RWPE2 (cell line): Measurements from ENCODE around the gene SYT17.
A peak's percentile ranks its signal among the peaks of the same experiment; 100 is the strongest.

Experiments used
- ATAC-seq: fragments of 200-7000 bp; cut with Tn5 transposase; 3 replicates; pipeline ENCODE4 v1.9.1; 2021; ENCODE audit warnings: low read depth
- DNase-seq: peaks from one replicate; pipeline ENCODE4 v3.0.0-alpha.2; 2020; ENCODE audit warnings: low spot score
- H3K27ac ChIP-seq: fragments of 450-650 bp; 2 replicates; pipeline ENCODE4 v1.5.1; 2017; ENCODE audit warnings: mild to moderate bottlenecking; ENCODE audit not compliant: poor library complexity, severe bottlenecking
- H3K27me3 ChIP-seq: fragments of 250-450 bp; sonication (Bioruptor Pico); 2 replicates; pipeline ENCODE4 v1.5.1; 2021; ENCODE audit warnings: mild to moderate bottlenecking, moderate library complexity; ENCODE audit not compliant: insufficient read depth, poor library complexity, severe bottlenecking
- H3K36me3 ChIP-seq: fragments of 250-450 bp; sonication (Bioruptor Pico); 2 replicates; pipeline ENCODE4 v1.5.1; 2020; ENCODE audit warnings: low read depth, mild to moderate bottlenecking, moderate library complexity
- H3K4me1 ChIP-seq: fragments of 250-450 bp; sonication (Bioruptor Pico); 2 replicates; pipeline ENCODE4 v1.5.1; 2021; ENCODE audit warnings: mild to moderate bottlenecking, moderate library complexity; ENCODE audit not compliant: insufficient read depth, poor library complexity, severe bottlenecking
- H3K4me3 ChIP-seq: fragments of 250-450 bp; sonication (Bioruptor Pico); 2 replicates; pipeline ENCODE4 v1.5.1; 2021; ENCODE audit warnings: mild to moderate bottlenecking, moderate library complexity; ENCODE audit not compliant: severe bottlenecking
- H3K9me3 ChIP-seq: fragments of 250-450 bp; sonication (Bioruptor Pico); 2 replicates; pipeline ENCODE4 v1.5.1; 2021; ENCODE audit warnings: mild to moderate bottlenecking, moderate library complexity; ENCODE audit not compliant: severe bottlenecking
- CTCF ChIP-seq: fragments of 450-650 bp; IDR thresholded peaks from one replicate; pipeline ENCODE4 v1.5.1; 2017; ENCODE audit warnings: mild to moderate bottlenecking, moderate library complexity; ENCODE audit not compliant: poor library complexity, severe bottlenecking

The SYT17 gene

GRCh38 chr16:19174478-19174877 is 6.4 kb downstream of the SYT17 start:
- Histone ChIP-seq H3K4me1 (no peaks in the 10 kb centered on the region), H3K36me3 (no peaks in the 10 kb centered on the region), H3K4me3 (no peak overlapping the region), H3K27ac (no peak overlapping the region), H3K27me3 (no peaks in the 10 kb centered on the region), H3K9me3 (no peaks in the 10 kb centered on the region)
- no peak for TF ChIP-seq CTCF
- DNase-seq (no peak), ATAC-seq (no peak)

DNA sequence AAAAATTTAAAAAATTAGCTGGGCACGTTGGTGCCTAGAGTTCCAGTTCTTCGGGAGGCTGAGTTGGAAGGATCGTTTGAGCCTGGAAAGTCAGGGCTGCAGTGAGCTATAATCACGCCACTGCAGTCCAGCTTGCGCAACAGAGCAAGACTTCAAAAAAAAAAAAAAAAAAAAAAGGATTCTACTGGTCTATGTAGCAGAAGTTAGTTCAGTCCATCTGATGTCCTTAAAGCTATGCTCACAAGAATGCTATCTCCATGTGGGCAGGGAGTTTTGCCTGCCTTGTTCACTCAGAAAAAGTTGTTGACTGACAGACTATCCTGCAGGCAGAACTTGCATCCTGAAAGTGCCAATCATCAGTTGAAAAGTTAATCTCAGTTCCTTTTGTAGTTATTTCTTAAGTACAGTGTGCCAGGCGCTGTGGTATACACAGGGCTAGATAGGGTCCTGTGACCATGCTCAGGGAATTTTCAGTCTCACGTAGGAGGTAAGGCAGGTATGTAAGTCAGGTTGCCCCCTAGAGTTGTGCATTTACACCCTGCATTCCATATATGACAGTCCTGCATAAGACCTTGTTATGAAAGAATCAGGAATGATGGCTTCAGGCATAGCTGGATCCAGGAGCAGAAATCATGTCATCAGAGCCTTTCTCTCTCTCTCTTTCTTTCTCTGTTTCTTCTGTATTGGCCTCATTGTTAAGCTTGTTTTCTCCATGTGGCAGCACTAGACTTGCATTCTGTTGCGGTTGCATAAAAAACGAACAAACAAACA is 7.6 kb downstream of the SYT17 start:
- Histone ChIP-seq H3K27ac (no peak overlapping the region), H3K4me1 (no peaks in the 10 kb centered on the region), H3K9me3 (no peaks in the 10 kb centered on the region), H3K4me3 (no peak overlapping the region), H3K27me3 (no peaks in the 10 kb centered on the region), H3K36me3 (no peaks in the 10 kb centered on the region)
- ATAC-seq (no peak), DNase-seq (no peak)
- TF ChIP-seq CTCF = no peak

GRCh38 chr16:19177111-19177739 is 9.2 kb downstream of the SYT17 start:
- TF ChIP-seq CTCF = no peak
- no peaks in the 10 kb centered on the region for H3K36me3 ChIP-seq
- H3K9me3 ChIP-seq = no peaks in the 10 kb centered on the region
- no peak for DNase-seq
- no peak overlapping the region for H3K27ac ChIP-seq
- no peak for ATAC-seq
- no peaks in the 10 kb centered on the region for H3K4me1 ChIP-seq
- no peak overlapping the region for H3K4me3 ChIP-seq
- no peaks in the 10 kb centered on the region for H3K27me3 ChIP-seq

DNA sequence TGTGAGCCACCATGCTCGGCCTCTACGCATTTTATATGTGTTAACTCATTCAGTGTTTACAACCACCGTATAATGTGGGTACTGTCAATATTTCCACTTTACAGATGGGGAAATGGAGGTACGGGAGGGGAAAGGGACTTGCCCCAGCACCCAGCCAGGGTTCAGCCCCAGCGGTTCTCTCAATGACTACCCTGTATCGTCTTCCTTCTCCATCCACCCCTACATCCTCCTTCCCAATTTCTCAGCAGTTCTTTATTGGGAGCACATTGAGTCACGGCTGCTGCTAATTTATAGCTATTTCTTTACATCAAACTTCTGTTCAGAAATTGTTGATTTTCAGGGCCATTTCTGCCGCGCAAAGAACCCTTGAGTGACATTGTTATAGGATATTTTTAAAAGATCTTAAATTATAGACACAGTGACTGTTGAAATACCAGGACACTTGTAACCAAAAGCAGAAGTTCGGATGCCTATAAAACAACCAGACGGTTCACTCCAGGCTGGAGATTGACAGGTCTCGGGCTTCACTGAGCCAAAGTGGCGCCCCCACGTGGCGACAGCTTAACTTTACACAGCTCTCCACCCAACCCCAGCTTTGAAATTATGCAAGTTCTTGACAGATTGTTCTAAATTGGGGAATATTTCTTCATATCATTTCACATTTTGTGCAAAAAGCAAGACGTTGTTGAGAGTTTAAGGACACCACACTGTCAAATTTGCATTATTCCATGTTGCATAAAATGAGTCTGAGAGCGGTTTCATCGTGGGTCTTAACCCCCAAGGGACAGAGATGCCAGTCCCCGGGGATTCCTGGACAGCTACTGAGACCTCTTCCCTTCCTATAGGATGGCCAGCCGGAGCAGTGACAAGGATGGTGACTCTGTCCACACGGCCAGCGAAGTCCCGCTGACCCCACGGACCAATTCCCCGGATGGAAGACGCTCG is 11.8 kb downstream of the SYT17 start:
- no peak overlapping the region for H3K4me3 ChIP-seq
- H3K4me1 ChIP-seq = peaks cover 10% of the 10 kb centered on the region
- no peaks in the 10 kb centered on the region for H3K36me3 ChIP-seq
- no peaks in the 10 kb centered on the region for H3K9me3 ChIP-seq
- DNase-seq (no peak), ATAC-seq (peak; percentile 31; the same call in 1 of the 3 replicates)
- no peaks in the 10 kb centered on the region for H3K27me3 ChIP-seq
- H3K27ac ChIP-seq = no peak overlapping the region
- peak; percentile 52 for TF ChIP-seq CTCF
